NCI-H345 treated with DMSO at 0.1 percent for 48 hours (cell line): Measurements from ENCODE around the gene ALKBH1.

Experiments used
- DNase-seq: peaks from one replicate; lab custom pipeline; 2025; ENCODE audit not compliant: unreplicated experiment; lab: John Stamatoyannopoulos, UW

ALKBH1 gene

GRCh38 chr14:77625360-77625759 is 82.5 kb downstream of the ALKBH1 start:
- DNase-seq: no peak

- DNase-seq: no peak
These were observed 84.6 kb downstream of the ALKBH1 start for GRCh38 chr14:77623201-77623600.
